K562 (cell line): Measurements from ENCODE around the gene LENG9. TPM values are rescaled to one million over a fixed set of nuclear protein-coding genes. Genes with fewer than 3 reads are reported as not detected.

Experiments used
- ATAC-seq: fragments of 200-7000 bp; cut with Tn5 transposase; 3 replicates; pipeline ENCODE4 v1.9.1; 2020; ENCODE audit warnings: moderate library complexity
- BruUV-seq: library from RNA; stranded (reverse); fragments of 400-500 nt; replicated peaks from 2 replicates; lab custom pipeline; 2021; lab: Mats Ljungman, UMichigan
- CTCF ChIA-PET: fragments of 300-600 bp; formaldehyde crosslinking; extraction: SDS; loops from one replicate; lab custom pipeline; 2021; ENCODE audit warnings: low intra/inter-chr PET ratio; lab: Yijun Ruan, JAX
- POLR2A ChIA-PET: fragments of 300-600, 350-650 bp; sonication (Branson Sonifier 250); formaldehyde crosslinking; extraction: SDS; loops from one replicate; lab custom pipeline; 2021; ENCODE audit warnings: antibody characterized with exemption, inconsistent platforms; lab: Yijun Ruan, JAX
- DNase-seq, 4 experiments: peaks; one replicate each; pipeline versions ENCODE4 v3.0.0 to v3.0.0-alpha.2; 2011 to 2018; ENCODE audit warnings: low spot score in 3 of 4, mixed read lengths in 3 of 4; ENCODE audit errors: extremely low read depth in 1 of 4
- FAIRE-seq: peaks from 2 replicates; lab custom pipeline; 2011; peaks lifted over from hg19 to GRCh38; lab: Jason Lieb, UNC
- H2AFZ ChIP-seq: 2 replicates; pipeline ENCODE4 v1.6.0; 2011; ENCODE audit warnings: low read depth, low read length, control low read depth, inconsistent platforms
- H3K27ac ChIP-seq: fragments of 200-600 bp; 3 replicates; pipeline ENCODE4 v1.8.0; 2011; ENCODE audit warnings: low read depth, mild to moderate bottlenecking, control low read depth, inconsistent platforms, low read length, moderate library complexity, mixed read lengths; ENCODE audit errors: extremely low read depth
- H3K27me3 ChIP-seq, 2 experiments: fragments of 300-600 bp in 1 of 2; 2 replicates in 1 of 2; 3 replicates in 1 of 2; pipeline versions ENCODE4 v1.6.0 to v1.8.0; 2011; ENCODE audit warnings: inconsistent platforms in 2 of 2, low read length in 2 of 2, mild to moderate bottlenecking in 1 of 2, mixed read lengths in 1 of 2, moderate library complexity in 1 of 2; ENCODE audit not compliant: control insufficient read depth in 2 of 2, insufficient read depth in 2 of 2
- H3K36me3 ChIP-seq: fragments of 300-600 bp; 3 replicates; pipeline ENCODE4 v1.8.0; 2011; ENCODE audit warnings: mild to moderate bottlenecking, low read length, inconsistent platforms; ENCODE audit not compliant: control insufficient read depth, insufficient read depth
- H3K4me1 ChIP-seq, 2 experiments: fragments of 200-600 bp in 1 of 2; replicated peaks in 1 of 2; 2 replicates in 1 of 2; 3 replicates in 1 of 2; pipeline versions ENCODE4 v1.5.1 to v1.8.0; 2011; ENCODE audit warnings: inconsistent platforms in 2 of 2, low read length in 2 of 2, mild to moderate bottlenecking in 1 of 2, mixed read lengths in 1 of 2, moderate library complexity in 1 of 2; ENCODE audit not compliant: control insufficient read depth in 2 of 2, insufficient read depth in 2 of 2
- H3K4me2 ChIP-seq: 2 replicates; pipeline ENCODE4 v1.6.1; 2011; ENCODE audit warnings: low read length, control low read depth, inconsistent platforms, mixed read lengths; ENCODE audit not compliant: insufficient read depth
- H3K4me3 ChIP-seq: fragments of 200-600 bp; sonication (generic), shearing (Covaris generic); 2 replicates; pipeline ENCODE4 v1.5.1; 2016; ENCODE audit warnings: control low read depth, inconsistent platforms
- H3K79me2 ChIP-seq: fragments of 200-600 bp; 3 replicates; pipeline ENCODE4 v1.8.0; 2011; ENCODE audit warnings: low read length, inconsistent platforms; ENCODE audit not compliant: control insufficient read depth, insufficient read depth
- H3K9ac ChIP-seq, 2 experiments: 2 replicates each; pipeline versions ENCODE4 v1.6.0 to v1.6.1; 2011; ENCODE audit warnings: low read depth in 2 of 2, low read length in 2 of 2, control low read depth in 1 of 2, inconsistent platforms in 1 of 2, mild to moderate bottlenecking in 1 of 2, mixed read lengths in 1 of 2; ENCODE audit not compliant: insufficient read depth in 1 of 2
- H3K9me1 ChIP-seq: one replicate; pipeline ENCODE4 v1.6.0; 2011; ENCODE audit warnings: inconsistent platforms, mild to moderate bottlenecking, low read length, moderate library complexity; ENCODE audit not compliant: control insufficient read depth, insufficient read depth
- H3K9me3 ChIP-seq: replicated peaks from 2 replicates; pipeline ENCODE4 v1.5.1; 2011; ENCODE audit warnings: low read depth, low read length, inconsistent platforms; ENCODE audit not compliant: control insufficient read depth, insufficient read depth
- H4K20me1 ChIP-seq: replicated peaks from 2 replicates; pipeline ENCODE4 v1.6.1; 2011; ENCODE audit warnings: low read length, inconsistent platforms, mixed read lengths; ENCODE audit not compliant: control insufficient read depth, insufficient read depth
- FOS ChIP-seq: IDR thresholded peaks from 3 replicates; pipeline ENCODE4 v1.6.1; 2011; ENCODE audit not compliant: insufficient read length; ENCODE audit errors: extremely low read depth
- KLF13 ChIP-seq: fragments of 450-650 bp; IDR thresholded peaks from 2 replicates; pipeline ENCODE4 v1.6.1; 2016; ENCODE audit warnings: missing genetic modification characterization, low read depth, mild to moderate bottlenecking, missing compliant biosample characterization, moderate library complexity, borderline replicate concordance
- MTF1 ChIP-seq: fragments of 250-450 bp; sonication (Bioruptor Pico); IDR thresholded peaks from 2 replicates; pipeline ENCODE4 v1.9.0; 2021; ENCODE audit warnings: moderate library complexity, mild to moderate bottlenecking, inconsistent platforms, borderline replicate concordance
- PATZ1 ChIP-seq: fragments of 250-450 bp; sonication (Bioruptor Pico); IDR thresholded peaks from 2 replicates; pipeline ENCODE4 v1.5.0; 2020; ENCODE audit warnings: mild to moderate bottlenecking, borderline replicate concordance
- POLR2G ChIP-seq: fragments of 200-400 bp; formaldehyde crosslinking; IDR thresholded peaks from 2 replicates; pipeline ENCODE4 v1.6.1; 2017; ENCODE audit warnings: low read depth, mild to moderate bottlenecking, antibody characterized with exemption, low read length, moderate library complexity
- RBFOX2 ChIP-seq: fragments of 200-400 bp; formaldehyde crosslinking; IDR thresholded peaks from 2 replicates; pipeline ENCODE4 v1.6.1; 2017; ENCODE audit warnings: low read depth, mild to moderate bottlenecking, low read length, moderate library complexity
- RBM22 ChIP-seq: fragments of 200-400 bp; formaldehyde crosslinking; IDR thresholded peaks from 2 replicates; pipeline ENCODE4 v1.6.1; 2018; ENCODE audit warnings: low read length, low read depth; ENCODE audit not compliant: poor library complexity, severe bottlenecking
- RBM34 ChIP-seq: fragments of 200-400 bp; formaldehyde crosslinking; IDR thresholded peaks from 2 replicates; pipeline ENCODE4 v1.6.1; 2018; ENCODE audit warnings: low read length, borderline replicate concordance; ENCODE audit not compliant: insufficient read depth
- SREBF1 ChIP-seq: fragments of 150-350 bp; IDR thresholded peaks from 2 replicates; pipeline ENCODE4 v1.6.1; 2014; ENCODE audit warnings: antibody characterized with exemption, low read depth, low read length, borderline replicate concordance
- ZKSCAN3 ChIP-seq: fragments of 250-450 bp; sonication (Bioruptor Pico); IDR thresholded peaks from 2 replicates; pipeline ENCODE4 v1.4.0; 2020
- WGBS: fragments of 100-300 bp; shearing (Covaris generic); methylation state at CpG from one replicate; pipeline ENCODE4 v1.1.6; 2016; ENCODE audit warnings: low coverage, mixed read lengths; ENCODE audit not compliant: insufficient coverage; ENCODE audit errors: missing lambda C conversion rate; 5-methylcytosine and 5-hydroxymethylcytosine counted together
- in situ Hi-C: fragments of 300-500 bp; cut with MboI; formaldehyde crosslinking; loops from 4 replicates; pipeline ENCODE4 v1.15.0; 2018; ENCODE audit warnings: inconsistent platforms, mixed read lengths
- intact Hi-C: fragments of 100-400 bp; cut with micrococcal nuclease; formaldehyde crosslinking; loops from 2 replicates; pipeline ENCODE4 v1.14.2; 2022
- polyA plus RNA-seq, 8 experiments: library from polyadenylated mRNA; depleted of rRNA in 4 of 8; stranded (reverse) in 5 of 8; unstranded in 3 of 8; fragments of >200 nt; fragmentation: Nextera tagmentation in 2 of 8; fragmentation: Illumina TruSeq in 1 of 8; extraction: Ambion mirVana in 2 of 8; extraction: Trizol in 1 of 8; gene quantifications; 2 replicates each; pipeline versions ENCODE4 v1.2.1 to v1.2.3, GENCODE V29; 2011 to 2014; ENCODE audit warnings: inconsistent platforms in 1 of 8, missing spikeins in 1 of 8
- total RNA-seq, 7 experiments: library from RNA; depleted of rRNA in 6 of 7; stranded (reverse); fragments of >200 nt in 6 of 7; fragmentation: Illumina TruSeq in 2 of 7; extraction: Trizol in 2 of 7; gene quantifications; 2 replicates each; pipeline versions ENCODE4 v1.2.1 to v1.2.3, GENCODE V29; 2011 to 2021; ENCODE audit warnings: low replicate concordance in 1 of 7
- TF ChIP-seq, protein P1 (sequence below): sonication (generic); formaldehyde crosslinking; IDR thresholded peaks from 2 replicates; pipeline ENCODE4 v1.8.1; 2023; ENCODE audit warnings: mild to moderate bottlenecking, missing genetic modification reagents

Gene LENG9
- total and polyA plus RNA-seq, 9 of the 15 experiments (the other 6 are each of a cell fraction or from before 2014, with no cell fraction given), result 0.06 to 0.64 (median 0.33) TPM; not detected in 1

DNA sequence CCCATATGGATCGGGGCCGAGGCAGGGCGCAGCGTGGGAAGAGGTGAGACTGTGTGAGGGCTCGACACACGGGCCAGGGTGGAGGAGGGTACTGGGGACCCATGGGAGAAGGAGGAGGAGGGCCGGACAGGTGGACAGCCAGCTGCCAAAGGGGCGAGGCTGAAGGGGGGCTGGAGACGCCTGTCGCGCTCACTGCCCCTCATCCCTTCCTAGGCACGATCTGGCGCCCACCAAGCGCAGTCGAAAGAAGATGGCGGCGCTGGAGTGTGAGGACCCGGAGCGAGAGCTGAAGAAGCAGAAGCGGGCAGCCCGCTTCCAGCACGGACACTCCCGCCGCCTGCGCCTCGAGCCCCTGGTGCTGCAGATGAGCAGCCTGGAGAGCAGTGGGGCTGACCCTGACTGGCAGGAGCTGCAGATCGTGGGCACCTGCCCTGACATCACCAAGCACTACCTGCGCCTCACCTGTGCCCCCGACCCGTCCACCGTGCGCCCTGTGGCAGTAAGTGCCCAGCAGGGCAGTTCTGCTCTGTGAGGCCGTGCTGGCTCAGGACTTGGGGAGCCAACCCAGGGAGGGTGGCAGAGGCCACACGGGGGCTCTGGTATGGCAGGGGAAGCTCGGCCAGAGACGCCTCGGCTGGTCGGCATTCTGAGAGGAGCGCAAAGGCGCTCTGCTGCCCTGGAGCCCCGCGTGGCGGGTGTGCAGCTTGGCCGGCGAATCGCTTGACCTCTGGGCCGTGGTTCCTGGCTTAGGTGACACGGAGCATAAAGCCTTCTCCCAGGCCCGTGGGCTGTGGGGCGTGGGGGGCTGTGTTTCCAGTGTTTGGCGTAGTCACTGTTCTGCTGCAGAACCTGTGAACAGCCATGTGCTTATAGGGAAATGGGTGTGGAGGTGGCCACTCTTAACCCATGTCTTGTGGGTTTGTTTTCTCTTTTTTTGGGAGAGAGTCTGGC lies 6.9 kb downstream of the LENG9 start:
- H3K9me3 ChIP-seq, result no peaks in the 10 kb centered on the region
- peaks cover 24% of the 10 kb centered on the region for H4K20me1 ChIP-seq
- peaks cover 98% of the 10 kb centered on the region for H3K36me3 ChIP-seq
- no peaks in the 10 kb centered on the region for H3K27me3 ChIP-seq
- intact Hi-C loops, result no loop called here
- H3K9me1 ChIP-seq, result peaks cover 7% of the 10 kb centered on the region
- no peak overlapping the region for H3K4me3 ChIP-seq
- no peak for FAIRE-seq
- DNase-seq, result peak in 1 of 4 experiments; percentile 22
- no peak overlapping the region for H3K27ac ChIP-seq
- WGBS, result 97% methylated on average over 25 of the region's 51 CpGs
- ChIA-PET POLR2A (interaction anchor here (0.7 to 0.9 kb wide), 2 partner anchors 8 to 28 kb away, joined by 3 to 4 read pairs; no protein-coding TSS in a partner anchor), CTCF (no interaction called here)
- H3K4me1 ChIP-seq, result peaks cover 0 to 27% of the 10 kb centered on the region in 2 experiments; a peak in 2 of 5 replicates
- ATAC-seq, result no peak
- no peak overlapping the region for H2AFZ ChIP-seq
- no peak overlapping the region for H3K9ac ChIP-seq
- TF ChIP-seq POLR2G, result peak; percentile 64
- TF ChIP-seq RBM22, result peak; percentile 85
- no peak for TF ChIP-seq RBM34
- TF ChIP-seq KLF13 (tag), result no peak
- TF ChIP-seq PATZ1 (CRISPR knock-in tag), result no peak
- TF ChIP-seq, protein P1, sequence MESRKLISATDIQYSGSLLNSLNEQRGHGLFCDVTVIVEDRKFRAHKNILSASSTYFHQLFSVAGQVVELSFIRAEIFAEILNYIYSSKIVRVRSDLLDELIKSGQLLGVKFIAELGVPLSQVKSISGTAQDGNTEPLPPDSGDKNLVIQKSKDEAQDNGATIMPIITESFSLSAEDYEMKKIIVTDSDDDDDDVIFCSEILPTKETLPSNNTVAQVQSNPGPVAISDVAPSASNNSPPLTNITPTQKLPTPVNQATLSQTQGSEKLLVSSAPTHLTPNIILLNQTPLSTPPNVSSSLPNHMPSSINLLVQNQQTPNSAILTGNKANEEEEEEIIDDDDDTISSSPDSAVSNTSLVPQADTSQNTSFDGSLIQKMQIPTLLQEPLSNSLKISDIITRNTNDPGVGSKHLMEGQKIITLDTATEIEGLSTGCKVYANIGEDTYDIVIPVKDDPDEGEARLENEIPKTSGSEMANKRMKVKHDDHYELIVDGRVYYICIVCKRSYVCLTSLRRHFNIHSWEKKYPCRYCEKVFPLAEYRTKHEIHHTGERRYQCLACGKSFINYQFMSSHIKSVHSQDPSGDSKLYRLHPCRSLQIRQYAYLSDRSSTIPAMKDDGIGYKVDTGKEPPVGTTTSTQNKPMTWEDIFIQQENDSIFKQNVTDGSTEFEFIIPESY (CRISPR knock-in tag), result peak; percentile 74
- TF ChIP-seq ZKSCAN3, result no peak
- TF ChIP-seq SREBF1, result no peak
- no peak for TF ChIP-seq FOS
- peak; percentile 69 for TF ChIP-seq RBFOX2
- TF ChIP-seq MTF1, result no peak
- BruUV-seq, result no TSS peak
- peaks cover 26% of the 10 kb centered on the region for H3K79me2 ChIP-seq
- in situ Hi-C loops, result no loop called here
- H3K4me2 ChIP-seq, result no peak overlapping the region
